HEK293 (cell line): Measurements from ENCODE around the gene TAF1L.

Experiments used
- CTCF ChIP-seq: fragments of 450-650 bp; formaldehyde crosslinking; IDR thresholded peaks from 2 replicates; pipeline ENCODE4 v1.5.1; 2016; ENCODE audit warnings: missing biosample characterization, missing genetic modification characterization
- REST ChIP-seq: fragments of 450-650 bp; formaldehyde crosslinking; IDR thresholded peaks from 2 replicates; pipeline ENCODE4 v1.5.1; 2016; ENCODE audit warnings: missing biosample characterization, missing genetic modification characterization
- ZNF148 ChIP-seq: fragments of 450-650 bp; formaldehyde crosslinking; IDR thresholded peaks from 2 replicates; pipeline ENCODE4 v1.5.0; 2017; ENCODE audit warnings: missing biosample characterization, missing genetic modification characterization, borderline replicate concordance
- ZNF24 ChIP-seq: fragments of 450-650 bp; formaldehyde crosslinking; IDR thresholded peaks from 2 replicates; pipeline ENCODE4 v1.5.1; 2016; ENCODE audit warnings: missing biosample characterization, missing genetic modification characterization
- ZNF529 ChIP-seq: fragments of 450-650 bp; formaldehyde crosslinking; IDR thresholded peaks from 2 replicates; pipeline ENCODE4 v1.5.1; 2017; ENCODE audit warnings: missing genetic modification characterization, missing biosample characterization; ENCODE audit not compliant: insufficient replicate concordance

- no peak for TF ChIP-seq CTCF (tag by site-specific recombination)
- TF ChIP-seq ZNF148 (tag by site-specific recombination), result no peak
- TF ChIP-seq ZNF24 (tag by site-specific recombination), result no peak
- no peak for TF ChIP-seq ZNF529
- no peak for TF ChIP-seq REST (tag by site-specific recombination)
These were observed 44.6 kb downstream of the TAF1L start for GRCh38 chr9:32590898-32591297.
